ENCODE measurements around the gene ENG.

DNA sequence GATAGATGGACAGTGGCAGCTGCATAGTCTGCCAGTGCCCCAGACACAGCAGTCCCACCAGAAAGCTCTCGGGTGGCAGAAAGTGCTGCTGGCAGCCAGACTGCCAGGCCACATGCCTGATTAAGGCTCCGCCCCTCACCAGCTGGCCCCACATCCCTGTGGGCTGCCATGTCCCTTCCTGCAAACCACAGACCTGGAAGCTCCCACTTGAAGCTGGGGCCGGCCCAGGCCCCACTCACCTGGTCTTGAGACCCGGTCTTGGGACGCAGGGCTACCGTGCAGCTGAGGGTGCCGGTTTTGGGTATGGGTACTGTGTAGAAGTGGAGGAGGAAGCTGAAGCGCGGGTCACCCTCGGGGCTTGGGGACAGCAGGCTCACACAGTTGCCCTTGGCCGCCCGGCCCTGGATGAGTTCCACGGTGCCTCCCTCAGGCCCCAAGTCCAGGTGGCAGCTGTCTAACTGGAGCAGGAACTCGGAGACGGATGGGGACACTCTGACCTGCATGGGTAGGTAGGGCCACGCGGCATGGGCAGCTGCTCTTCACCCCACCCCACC lies 36.5 kb downstream of the ENG start:
- TF ChIP-seq REST (tag by site-specific recombination; IDR thresholded peaks at IDR 0.05), result no peak
- TF ChIP-seq CTCF (tag by site-specific recombination; IDR thresholded peaks at IDR 0.05), result no peak
- no peak for TF ChIP-seq ZNF768 (tag by site-specific recombination; IDR thresholded peaks at IDR 0.05)

All from HEK293 (cell line).